HG03060 (cell line): ENCODE measurements around the gene ALG9.

ENCODE experiments used
- ATAC-seq: cut with Tn5 transposase; IDR thresholded peaks from one replicate; pipeline ENCODE4 v1.9.1; 2021; ENCODE audit warnings: low read depth, moderate number of reproducible peaks; ENCODE audit not compliant: unreplicated experiment

Gene ALG9, protein sequence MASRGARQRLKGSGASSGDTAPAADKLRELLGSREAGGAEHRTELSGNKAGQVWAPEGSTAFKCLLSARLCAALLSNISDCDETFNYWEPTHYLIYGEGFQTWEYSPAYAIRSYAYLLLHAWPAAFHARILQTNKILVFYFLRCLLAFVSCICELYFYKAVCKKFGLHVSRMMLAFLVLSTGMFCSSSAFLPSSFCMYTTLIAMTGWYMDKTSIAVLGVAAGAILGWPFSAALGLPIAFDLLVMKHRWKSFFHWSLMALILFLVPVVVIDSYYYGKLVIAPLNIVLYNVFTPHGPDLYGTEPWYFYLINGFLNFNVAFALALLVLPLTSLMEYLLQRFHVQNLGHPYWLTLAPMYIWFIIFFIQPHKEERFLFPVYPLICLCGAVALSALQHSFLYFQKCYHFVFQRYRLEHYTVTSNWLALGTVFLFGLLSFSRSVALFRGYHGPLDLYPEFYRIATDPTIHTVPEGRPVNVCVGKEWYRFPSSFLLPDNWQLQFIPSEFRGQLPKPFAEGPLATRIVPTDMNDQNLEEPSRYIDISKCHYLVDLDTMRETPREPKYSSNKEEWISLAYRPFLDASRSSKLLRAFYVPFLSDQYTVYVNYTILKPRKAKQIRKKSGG

DNA sequence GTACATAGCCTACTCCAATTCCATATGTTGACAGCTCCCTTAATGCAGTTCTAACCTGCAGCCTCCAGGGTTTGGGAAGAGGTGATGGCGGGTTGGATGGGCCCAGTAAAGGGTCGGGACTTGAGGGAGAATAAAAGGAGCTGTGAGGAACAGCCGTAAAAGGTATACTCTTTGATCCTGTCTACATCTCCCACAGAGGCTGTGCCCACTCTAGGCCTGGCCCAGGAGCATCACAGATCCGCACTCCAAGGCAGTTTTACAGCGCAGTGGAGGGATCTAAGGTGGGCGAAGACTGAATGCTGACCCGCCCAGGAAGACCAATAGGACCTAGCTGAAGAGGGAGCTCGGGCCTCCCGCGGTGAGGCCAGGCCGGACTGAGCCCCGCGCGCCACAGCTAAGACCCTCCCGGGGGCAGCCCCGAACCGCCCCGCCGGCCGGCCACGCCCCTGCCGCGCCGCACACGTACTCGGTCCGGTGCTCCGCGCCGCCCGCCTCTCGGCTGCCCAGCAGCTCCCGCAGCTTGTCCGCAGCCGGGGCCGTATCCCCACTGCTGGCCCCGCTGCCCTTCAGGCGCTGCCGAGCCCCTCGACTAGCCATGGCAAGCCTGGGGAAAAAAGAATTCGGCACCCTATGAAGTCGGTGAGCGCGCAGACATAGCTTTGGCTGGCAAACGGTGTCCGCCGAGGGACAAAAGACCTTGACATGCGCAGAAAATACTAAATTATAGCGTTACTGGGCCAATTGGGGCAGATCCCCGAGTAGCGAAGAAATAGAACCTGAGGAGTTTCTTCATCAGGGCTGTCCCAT lies at the start of gene ALG9:
TSS of gene ALG9 (minus strand) at position 696 of the 807 bp plus-strand sequence. CDS start at position 597, 99 bp downstream.
- peak; percentile 71 for ATAC-seq

DNA sequence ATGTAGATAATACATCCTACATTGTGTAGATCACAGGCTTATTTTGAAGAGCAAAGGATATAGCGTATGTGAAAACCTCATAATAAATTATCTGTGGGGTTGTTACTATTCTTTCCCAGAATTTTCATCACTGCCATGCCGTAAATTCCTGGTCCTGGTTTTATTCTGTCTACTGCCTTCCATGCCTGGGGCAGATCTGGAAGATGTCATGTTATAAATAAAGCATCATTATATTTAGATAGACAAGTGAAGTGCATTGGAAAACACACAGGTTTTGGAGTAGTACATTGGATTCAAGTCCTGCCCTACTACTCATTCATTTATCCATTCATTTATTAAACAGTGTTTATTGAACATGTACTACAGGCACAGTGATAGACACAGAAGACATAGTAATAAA lies 49.5 kb upstream of the ALG9 start:
- ATAC-seq, result no peak

DNA sequence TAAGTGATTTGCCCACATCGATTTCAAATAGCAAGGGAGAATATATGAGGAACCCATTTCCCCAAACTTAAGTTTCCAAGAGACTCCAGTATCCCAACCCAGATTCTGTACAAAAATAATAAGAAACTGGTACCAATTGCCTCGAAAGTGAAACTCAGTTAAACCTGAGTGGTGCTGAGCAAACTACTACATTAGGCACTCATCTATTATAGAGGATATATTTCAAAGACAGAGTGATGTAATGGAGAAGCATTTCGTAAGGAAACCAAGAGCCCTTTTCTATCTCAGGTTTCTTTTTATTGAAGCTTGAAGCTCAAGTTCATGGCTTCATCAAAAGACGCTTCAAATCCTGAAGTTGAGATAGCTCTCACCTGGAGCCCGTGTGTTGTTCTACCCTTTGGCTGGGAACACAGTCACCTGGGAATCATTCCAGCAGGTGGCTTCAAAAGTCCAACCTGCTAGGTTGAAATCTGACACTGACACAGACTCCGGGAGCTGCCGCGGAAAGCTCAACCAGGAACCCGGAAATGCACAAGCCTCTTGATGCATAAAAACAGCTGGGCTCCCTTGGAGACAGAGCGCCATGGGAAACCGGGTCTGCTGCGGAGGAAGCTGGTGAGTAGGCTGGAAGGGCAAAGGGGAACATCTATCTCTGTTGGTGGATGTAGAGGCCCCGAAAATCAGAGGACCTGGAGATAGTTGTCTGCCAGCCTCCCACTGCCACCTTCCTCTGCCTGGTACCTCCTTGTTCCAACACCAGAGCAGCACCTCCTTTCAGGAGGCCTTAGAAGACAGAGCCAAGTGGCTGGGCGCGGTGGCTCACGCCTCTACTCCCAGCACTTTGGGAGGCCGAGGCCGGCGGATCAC lies 47.2 kb upstream of the ALG9 start, which contains the start of gene C11orf52:
TSS of gene C11orf52 (plus strand) at position 524 of the 867 bp plus-strand sequence. CDS start at position 584, 60 bp downstream.
- no peak for ATAC-seq

DNA sequence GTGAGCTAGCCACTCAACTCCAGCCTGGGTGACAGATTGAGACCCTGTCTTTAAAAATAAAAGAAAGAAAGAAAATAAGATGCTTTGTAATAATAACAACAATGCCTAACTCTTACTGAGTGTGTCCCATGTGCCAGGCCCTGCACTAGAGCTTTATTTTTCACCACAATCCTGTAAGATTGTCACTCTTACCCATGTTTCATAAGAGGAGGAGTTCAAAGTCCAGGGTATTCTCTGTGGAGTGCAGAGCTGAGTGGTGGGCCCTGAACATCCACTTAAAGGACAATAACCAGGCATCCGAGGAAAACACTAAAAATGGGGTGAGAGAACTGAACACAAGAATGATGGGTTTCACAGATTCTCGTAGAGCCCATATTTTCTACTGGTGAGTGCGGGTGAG lies 46.4 kb upstream of the ALG9 start:
- ATAC-seq, result no peak

DNA sequence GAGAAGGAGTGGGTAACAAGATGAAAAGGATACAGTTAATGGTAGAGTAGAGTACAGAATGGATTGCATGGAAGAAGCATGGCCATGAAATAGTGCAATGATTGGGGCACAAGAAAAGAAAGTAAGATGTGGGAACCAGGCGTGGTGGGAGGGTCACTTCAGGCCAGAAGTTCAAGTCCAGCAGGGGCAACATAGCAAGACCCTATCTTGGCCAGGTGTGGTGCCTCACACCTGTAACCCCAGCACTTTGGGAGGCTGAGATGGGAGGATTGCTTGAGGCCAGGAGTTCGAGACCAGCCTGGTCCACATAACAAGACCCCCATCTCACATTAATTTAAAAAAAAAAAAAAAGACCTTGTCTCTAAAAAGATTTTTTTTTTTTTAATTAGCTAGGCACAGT lies 45.9 kb upstream of the ALG9 start:
- ATAC-seq, result no peak

DNA sequence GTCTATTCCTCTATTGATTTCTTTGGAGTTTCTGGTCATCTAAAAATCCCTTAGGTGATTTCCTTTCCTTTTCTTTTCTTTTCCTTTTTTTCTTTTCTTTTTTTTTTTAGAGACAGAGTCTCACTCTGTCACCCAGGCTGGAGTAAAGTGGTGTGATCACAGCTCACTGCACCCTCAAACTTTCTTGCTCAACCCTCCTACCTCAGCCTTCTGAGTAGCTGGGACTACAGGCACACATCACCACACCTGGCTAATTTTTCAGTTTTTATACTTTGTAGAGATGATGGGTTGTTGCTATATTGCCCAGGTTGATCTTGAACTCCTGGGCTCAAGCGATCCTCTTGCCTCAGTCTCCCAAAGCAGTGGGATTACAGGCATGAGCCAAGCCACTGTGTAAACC lies 45.4 kb upstream of the ALG9 start:
- no peak for ATAC-seq

DNA sequence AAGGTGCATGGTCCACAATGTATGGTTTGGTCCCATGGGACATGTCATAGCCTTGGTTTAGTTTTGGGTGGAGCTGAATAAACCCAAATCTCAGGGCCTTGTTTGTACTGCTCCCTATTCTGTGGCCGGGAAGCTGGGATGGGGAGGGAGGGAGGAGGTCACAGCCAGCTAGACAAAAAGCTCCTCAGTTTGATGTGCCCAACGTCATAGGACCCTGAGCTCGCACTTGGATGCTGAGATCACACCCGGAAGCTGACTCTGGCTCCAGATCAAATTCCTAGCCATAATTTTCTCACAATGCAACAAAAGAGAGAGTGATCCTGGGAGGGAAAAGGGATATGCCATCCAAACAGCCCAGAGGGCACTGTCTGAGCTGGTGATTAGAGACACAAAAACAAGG lies 42.6 kb upstream of the ALG9 start:
- ATAC-seq, result no peak

DNA sequence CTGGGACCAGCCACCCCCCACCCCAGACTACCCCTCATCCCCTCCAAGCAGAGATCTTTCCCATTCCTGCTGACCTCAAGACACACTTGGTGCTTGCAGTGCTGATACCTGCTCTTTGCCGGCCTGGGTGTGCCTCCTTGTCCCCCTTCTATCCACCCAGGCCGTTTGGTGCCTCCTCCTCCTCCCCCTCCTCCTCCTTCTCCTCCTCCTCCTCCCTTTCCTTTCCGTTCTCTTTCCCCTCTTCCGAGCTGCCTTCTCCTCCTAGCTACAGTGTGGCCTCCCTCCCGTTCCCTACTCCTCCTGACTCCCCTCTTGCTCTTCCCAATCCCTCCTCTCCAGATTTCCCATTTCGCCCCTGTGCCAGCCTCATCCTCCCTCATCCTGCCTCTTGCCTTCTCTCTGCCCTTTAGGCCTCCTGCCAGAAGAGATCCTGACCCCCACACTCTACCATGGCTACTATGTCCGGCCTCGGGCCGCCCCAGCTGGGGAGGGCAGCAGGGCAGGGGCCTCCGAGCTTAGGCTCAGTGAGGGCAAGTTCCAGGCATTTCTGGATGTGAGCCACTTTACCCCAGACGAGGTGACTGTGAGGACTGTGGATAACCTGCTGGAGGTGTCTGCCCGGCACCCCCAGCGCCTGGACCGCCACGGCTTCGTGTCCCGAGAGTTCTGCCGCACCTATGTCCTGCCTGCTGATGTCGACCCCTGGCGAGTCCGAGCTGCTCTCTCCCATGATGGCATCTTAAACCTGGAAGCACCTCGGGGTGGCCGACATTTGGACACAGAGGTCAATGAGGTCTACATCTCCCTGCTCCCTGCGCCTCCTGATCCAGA lies 41.9 kb upstream of the ALG9 start:
- no peak for ATAC-seq

DNA sequence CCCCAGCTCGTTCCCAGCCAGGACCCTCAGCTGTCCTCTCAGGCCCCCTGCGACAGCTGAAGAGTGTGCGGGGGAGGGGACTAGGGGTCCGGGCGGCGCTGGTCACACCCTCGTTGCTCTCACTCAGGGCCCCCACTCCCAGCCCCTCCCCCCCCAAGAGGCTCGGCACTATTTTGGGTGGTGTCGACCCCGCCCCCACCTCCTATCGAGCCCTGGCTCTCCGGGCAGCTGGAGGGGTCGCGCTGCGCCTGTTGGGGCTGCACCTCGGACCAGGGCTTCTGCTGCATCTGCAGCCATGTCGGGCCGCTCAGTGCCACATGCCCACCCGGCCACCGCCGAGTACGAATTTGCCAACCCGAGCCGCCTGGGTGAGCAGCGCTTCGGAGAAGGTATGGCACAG lies 41.2 kb upstream of the ALG9 start, which contains the start of gene HSPB2:
TSS of gene HSPB2 (plus strand) at position 200 of the 400 bp plus-strand sequence. CDS start at position 296, 96 bp downstream.
- ATAC-seq, result no peak

DNA sequence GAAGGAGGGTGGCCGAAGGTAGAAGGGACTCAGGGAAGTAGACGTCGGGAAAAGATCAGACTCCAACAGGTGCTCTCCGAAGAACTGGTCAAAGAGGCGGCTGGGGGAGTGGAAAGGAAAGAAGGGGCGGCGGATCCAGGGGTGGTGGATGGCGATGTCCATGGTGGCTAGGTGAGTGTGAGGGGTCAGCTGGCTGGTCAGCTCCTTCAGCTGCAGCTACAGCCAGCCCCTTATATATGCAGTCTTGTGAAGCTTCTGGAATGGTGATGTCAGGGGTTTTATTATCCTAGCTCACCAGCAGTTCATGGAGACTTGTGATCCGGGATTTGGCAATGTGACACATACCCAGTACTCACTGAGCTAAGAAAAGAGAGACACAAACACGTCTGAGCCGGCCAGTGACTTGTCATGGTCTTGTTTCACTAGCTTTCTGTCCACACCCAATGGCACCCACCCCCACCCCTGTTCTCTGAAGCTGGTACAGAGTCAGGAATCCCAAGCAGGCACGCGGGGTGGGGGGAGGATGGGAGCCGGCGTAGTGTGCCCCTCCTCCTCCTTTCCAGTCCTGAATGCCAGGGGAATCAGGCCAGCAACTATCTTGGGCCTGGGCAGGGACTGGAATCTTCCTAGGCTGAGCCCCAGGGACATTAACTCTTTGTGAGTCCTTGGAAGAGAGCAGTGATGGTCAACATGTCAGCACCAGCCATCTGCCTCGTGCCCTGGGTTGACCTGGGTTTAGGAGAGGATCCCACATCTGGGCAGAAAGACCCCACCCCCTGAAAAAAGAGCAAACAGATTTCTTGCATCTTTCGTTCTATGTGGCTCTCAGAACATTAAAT lies 40.4 kb upstream of the ALG9 start, which contains the start of gene CRYAB:
TSS of gene CRYAB (minus strand) at position 208 of the 839 bp plus-strand sequence. CDS start at position 162, 46 bp downstream.
- no peak for ATAC-seq

DNA sequence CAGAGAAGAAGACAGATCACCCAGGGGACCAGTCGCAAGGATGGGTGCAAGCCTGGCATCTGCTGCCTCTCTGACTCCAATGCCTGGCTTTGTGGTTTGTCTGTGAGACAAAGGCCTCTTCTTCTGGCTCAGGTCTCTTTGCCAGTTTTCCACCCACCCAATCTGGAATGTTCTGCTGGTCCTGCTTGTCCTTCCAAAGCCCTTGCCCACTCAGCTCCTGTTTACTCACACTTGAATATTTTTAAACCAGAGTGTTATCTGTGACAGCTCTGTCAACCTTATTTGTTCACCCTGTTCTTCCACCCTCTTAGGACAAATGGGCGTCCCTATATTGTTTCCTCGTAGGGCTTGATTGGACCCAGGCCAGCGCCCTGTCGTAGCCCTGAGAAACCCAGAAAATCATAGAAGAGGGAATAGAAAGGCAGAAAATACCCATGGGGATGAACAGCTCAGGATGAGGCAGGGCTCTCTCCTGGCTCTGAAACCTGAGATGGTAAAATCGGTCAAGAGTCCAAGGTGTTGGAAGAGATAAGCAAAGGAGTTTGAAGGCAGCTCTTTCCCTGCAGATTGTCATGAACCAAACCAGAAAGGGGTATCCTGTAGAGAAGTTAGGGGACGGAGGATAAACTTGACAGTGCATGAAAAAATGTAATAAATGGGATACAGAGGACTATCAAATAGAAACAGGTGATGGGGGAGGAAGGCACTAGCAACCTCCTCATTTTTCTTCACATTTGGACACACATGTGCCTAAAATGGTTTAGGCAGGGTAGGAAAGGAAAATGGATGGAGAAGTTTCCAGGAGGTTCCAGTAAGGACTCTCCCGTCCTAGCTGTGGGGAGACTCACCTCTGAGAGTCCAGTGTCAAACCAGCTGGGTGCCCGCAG lies 39.5 kb upstream of the ALG9 start:
- no peak for ATAC-seq

DNA sequence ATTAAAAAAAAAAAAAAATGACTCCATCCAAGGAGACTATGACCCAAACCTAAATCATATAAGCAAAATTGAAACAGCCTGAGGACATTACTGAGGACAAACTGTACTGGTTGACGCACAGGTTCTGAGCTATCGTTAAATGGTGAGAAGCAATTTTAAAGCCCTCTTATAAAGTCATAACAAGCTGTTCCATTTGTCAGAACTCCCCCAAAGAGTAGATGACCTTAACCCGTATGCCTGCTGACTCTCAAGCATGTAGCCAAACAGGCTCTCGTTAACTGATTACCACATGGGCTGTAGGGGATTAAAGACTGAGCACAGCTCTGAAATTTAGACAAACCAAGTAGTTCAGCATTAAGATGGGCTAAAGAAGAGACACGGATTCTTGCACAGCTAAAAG lies 38.0 kb upstream of the ALG9 start:
- no peak for ATAC-seq

DNA sequence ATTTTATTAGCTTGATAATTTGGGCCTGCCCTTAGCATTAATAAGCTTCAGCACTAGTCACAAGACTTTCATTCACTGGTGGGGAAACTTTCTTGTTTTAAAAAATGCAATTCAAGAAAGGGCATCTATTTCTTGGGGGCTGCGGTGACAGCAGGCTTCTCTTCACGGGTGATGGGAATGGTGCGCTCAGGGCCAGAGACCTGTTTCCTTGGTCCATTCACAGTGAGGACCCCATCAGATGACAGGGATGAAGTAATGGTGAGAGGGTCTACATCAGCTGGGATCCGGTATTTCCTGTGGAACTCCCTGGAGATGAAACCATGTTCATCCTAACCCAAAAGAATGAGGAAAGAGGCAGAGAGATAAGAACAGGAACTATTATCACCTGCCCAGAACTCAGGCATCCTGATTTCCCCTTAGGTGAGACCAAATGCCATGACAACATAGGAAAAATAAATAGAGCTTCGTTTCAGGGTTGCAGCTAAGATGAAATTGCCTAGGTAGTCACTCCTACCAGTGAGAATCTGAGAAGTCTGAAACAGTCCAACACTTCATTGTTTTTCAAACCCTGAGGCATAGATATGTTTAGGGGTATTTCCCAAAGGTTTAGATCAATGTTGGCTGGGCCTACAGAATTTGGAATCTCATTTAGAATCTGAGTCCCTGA lies 37.4 kb upstream of the ALG9 start:
- no peak for ATAC-seq

DNA sequence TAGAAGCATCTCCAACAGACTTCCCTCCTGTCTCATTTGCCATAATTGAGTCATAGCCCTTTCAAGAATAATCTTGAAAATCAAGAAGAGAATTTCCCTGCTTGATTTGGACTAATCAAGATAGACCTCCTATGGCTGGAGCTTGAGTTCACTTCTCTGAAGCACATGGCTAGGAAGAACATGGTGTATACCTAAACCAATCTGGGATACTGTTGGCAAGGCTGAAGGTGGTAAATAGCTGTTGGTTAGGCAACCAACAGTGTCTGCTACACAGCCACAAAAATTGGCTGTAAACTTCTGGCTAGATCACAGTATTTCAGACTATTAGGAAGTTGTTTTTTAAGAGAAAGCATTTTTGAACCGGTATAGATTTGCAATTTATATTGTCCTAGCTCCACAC lies 35.3 kb upstream of the ALG9 start:
- ATAC-seq, result no peak

DNA sequence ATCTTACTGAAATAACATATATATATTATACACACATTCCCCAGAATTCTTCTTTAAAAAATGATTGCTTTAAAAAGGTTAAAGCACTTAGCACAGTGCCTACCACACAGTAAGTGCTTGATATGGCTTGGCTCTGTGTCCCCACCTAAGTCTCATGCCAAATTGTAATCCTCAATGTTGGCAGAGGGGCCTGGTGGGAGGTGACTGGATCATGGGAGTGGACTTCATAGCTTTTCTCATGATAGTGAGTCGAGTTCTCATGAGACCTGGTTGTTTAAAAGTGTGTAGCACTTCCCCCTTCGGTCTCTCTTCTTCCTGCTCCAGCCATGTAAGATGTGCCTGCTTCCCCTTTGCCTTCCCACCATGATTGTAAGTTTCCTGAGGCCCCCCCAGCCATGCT lies 34.0 kb upstream of the ALG9 start:
- ATAC-seq, result no peak

DNA sequence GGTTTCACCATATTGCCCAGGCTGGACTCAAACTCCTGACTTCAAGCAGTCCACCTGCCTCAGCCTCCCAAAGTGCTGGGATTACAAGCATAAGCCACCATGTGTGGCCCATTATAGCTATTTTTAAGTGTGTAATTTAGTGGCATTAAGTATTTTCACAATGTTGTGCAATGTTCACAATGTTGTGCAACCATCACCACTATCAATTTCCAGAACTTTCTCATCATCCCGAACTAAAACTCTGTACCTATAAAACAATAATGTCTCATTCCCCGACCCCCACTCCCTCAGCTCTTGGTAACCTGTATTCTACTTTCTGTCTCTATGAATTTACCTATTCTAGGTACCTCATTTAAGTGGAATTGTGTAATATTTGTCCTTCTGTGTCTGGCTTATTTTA lies 15.5 kb upstream of the ALG9 start:
- ATAC-seq, result no peak

DNA sequence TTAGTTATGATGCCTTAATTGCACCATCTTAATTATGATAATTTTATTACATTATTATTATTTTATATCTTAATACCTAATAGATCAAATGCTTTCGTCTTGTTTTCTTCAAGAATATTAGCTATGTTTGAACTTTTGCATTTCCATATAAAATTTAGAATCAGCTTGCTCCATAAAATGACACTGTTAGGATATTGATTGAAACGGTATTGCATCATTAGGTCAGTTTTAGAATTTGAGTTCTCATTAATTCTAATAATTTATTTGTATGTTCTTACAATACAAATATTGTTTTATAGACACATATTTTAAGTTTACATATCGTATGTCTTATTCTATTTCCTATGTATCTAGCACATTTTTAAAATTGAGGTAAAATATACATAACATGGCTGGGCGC lies 14.7 kb upstream of the ALG9 start:
- no peak for ATAC-seq
